ENCODE results near the gene SLC22A1. TPM values are rescaled to one million over a fixed set of nuclear protein-coding genes. Genes with fewer than 3 reads are reported as not detected.

Gene SLC22A1
- total RNA-seq, 2 donors from 2014 or later, result 0.26 to 0.33 TPM

DNA sequence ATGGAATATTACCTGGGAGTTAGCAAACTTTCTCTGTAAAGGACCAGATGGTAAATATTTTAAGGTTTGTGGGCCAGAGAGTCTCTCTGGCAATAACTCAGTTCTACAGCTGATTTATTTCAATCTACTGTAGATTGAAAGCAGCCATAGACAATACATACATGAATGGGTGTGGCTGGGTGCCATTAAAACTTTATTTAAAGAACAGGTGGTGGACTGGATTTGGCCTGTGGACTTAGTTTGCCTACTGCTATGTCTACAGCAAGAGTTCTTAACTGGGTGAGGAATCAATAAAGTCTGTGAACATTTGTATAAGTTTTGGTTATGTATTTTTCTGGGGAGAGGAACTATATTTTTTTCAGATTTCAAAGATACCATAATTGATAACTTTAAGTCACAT, 81.9 kb downstream of the SLC22A1 start:
- TF ChIP-seq CTCF (IDR thresholded peaks at IDR 0.05) (no peak), POLR2A (IDR thresholded peaks at IDR 0.05) (no peak)
- Histone ChIP-seq H3K36me3 (replicated peaks in 1 of 2; ENCODE audit: insufficient read depth in 1 of 2, low read depth in 2 of 2) (no peaks in the 10 kb centered on the region), H3K27ac (no peak overlapping the region), H3K4me1 (no peaks in the 10 kb centered on the region), H3K4me3 (no peak overlapping the region), H3K9me3 (no peaks in the 10 kb centered on the region), H3K27me3 (no peaks in the 10 kb centered on the region)
- ATAC-seq, result no peak
- DNase-seq, result no peak
- intact Hi-C loops (cut with DNase I), result no loop called here

DNA sequence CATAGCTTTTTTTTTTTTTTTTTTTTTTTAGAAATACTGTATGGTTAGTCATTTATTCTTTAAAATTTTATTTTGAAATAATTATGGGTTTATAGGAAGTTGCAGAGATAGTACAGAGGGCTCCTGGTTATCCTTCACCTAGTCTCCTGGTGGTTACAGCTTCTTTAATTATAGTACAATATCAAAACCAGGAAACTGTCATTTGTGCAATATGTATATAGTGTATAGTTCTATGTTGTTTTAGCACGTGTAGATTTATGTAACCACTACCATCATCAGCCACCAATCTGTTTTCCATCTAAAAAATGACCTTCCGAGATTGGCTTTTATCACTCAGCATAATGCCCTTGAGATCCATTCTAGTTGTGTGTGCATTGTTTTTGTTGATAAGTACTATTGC, 82.3 kb downstream of the SLC22A1 start:
- Histone ChIP-seq H3K27me3 (no peaks in the 10 kb centered on the region), H3K9me3 (no peaks in the 10 kb centered on the region), H3K4me1 (no peaks in the 10 kb centered on the region), H3K4me3 (no peak overlapping the region), H3K36me3 (replicated peaks in 1 of 2; ENCODE audit: insufficient read depth in 1 of 2, low read depth in 2 of 2) (no peaks in the 10 kb centered on the region), H3K27ac (no peak overlapping the region)
- 32 to 72% methylated on average over 2 of the region's 2 CpGs for WGBS, 2 donors
- intact Hi-C loops (cut with DNase I), result no loop called here
- no peak for TF ChIP-seq CTCF (IDR thresholded peaks at IDR 0.05)
- TF ChIP-seq POLR2A (IDR thresholded peaks at IDR 0.05), result no peak
- ATAC-seq, result no peak
- no peak for DNase-seq

GRCh38 chr6:160204710-160205109, 83.1 kb downstream of the SLC22A1 start:
- no peak overlapping the region for H3K4me3 ChIP-seq
- H3K36me3 ChIP-seq (replicated peaks in 1 of 2; ENCODE audit: insufficient read depth in 1 of 2, low read depth in 2 of 2), result no peaks in the 10 kb centered on the region
- H3K4me1 ChIP-seq, result no peaks in the 10 kb centered on the region
- no peak for TF ChIP-seq POLR2A (IDR thresholded peaks at IDR 0.05)
- TF ChIP-seq CTCF (IDR thresholded peaks at IDR 0.05), result no peak
- H3K27me3 ChIP-seq, result no peaks in the 10 kb centered on the region
- no peak for DNase-seq
- no peak overlapping the region for H3K27ac ChIP-seq
- ATAC-seq, result no peak
- WGBS, 2 donors, result 65 to 69% methylated on average over 1 of the region's 1 CpG
- intact Hi-C loops (cut with DNase I), result no loop called here
- H3K9me3 ChIP-seq, result no peaks in the 10 kb centered on the region

DNA sequence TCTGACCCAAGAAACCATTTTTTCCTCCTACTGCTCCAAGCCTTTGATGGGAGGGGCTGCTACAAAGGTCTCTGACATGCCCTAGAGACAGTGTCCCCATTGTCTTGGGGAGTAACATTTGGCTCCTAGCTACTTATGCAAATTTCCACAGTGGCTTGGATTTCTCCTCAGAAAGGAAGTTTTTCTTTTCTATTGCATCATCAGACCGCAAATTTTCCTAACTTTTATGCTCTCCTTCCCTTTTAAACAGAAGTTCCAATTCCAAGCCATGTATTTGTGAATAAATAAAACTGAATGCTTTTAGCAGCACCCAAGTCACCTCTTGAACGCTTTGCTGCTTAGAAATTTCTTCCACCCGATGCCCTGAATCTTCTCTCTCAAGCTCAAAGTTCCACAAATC, 86.0 kb downstream of the SLC22A1 start:
- H3K4me1 ChIP-seq, result no peaks in the 10 kb centered on the region
- no peaks in the 10 kb centered on the region for H3K36me3 ChIP-seq (replicated peaks in 1 of 2; ENCODE audit: insufficient read depth in 1 of 2, low read depth in 2 of 2)
- DNase-seq (no peak), ATAC-seq (no peak)
- WGBS, 2 donors, result 61 to 76% methylated on average over 3 of the region's 3 CpGs
- TF ChIP-seq POLR2A (IDR thresholded peaks at IDR 0.05) (no peak), CTCF (IDR thresholded peaks at IDR 0.05) (no peak)
- no peaks in the 10 kb centered on the region for H3K27me3 ChIP-seq
- no peaks in the 10 kb centered on the region for H3K9me3 ChIP-seq
- intact Hi-C loops (cut with DNase I), result no loop called here
- H3K27ac ChIP-seq, result no peak overlapping the region
- no peak overlapping the region for H3K4me3 ChIP-seq

Small RNAs within 50 kb of the gene (small RNA-seq; reads per million reads assigned to genes)
- gene AL645733.1, result not detected

Other genes with a start within 250 kb of the SLC22A1 start
- gene MAS1, start 230.8 kb upstream of the SLC22A1 start, total RNA-seq, result not detected
- 10 to 100 TPM; 50.8 TPM for gene IGF2R, start 152.7 kb upstream of the SLC22A1 start, total RNA-seq
- gene SLC22A2, start 137.0 kb downstream of the SLC22A1 start, total RNA-seq, result not detected
- 1 to 10 TPM in 1 of 2 donors, not detected in 1; 4.9 TPM for gene SLC22A3, start 226.6 kb downstream of the SLC22A1 start, total RNA-seq